NCI-H2196 (cell line): Measurements from ENCODE around the gene GTF3C5.
A peak's percentile ranks its signal among the peaks of the same experiment; 100 is the strongest.
"Not testable (repeated sequence)": the region's sequence is repeated elsewhere in the genome, so short reads cannot be mapped to it uniquely, and the experiment has no call there.

ENCODE experiments used
- DNase-seq: peaks from one replicate; lab custom pipeline; 2025; ENCODE audit not compliant: unreplicated experiment; lab: John Stamatoyannopoulos, UW

The GTF3C5 gene

GRCh38 chr9:133087429-133088145 lies 56.8 kb downstream of the GTF3C5 start:
- DNase-seq = no peak

- no peak for DNase-seq
Observed at GRCh38 chr9:133088146-133088750, 57.5 kb downstream of the GTF3C5 start.

GRCh38 chr9:133088756-133089155 lies 58.0 kb downstream of the GTF3C5 start:
- no peak for DNase-seq

GRCh38 chr9:133089271-133089671 lies 58.5 kb downstream of the GTF3C5 start:
- peak; percentile 62 for DNase-seq

- no peak for DNase-seq
Observed at GRCh38 chr9:133090187-133090586, 59.4 kb downstream of the GTF3C5 start.

- DNase-seq = no peak
Observed at GRCh38 chr9:133090752-133091385, 60.1 kb downstream of the GTF3C5 start.

GRCh38 chr9:133094351-133094750 lies 63.6 kb downstream of the GTF3C5 start:
- DNase-seq = not testable (repeated sequence)

GRCh38 chr9:133094842-133095393 lies 64.1 kb downstream of the GTF3C5 start:
- no peak for DNase-seq

- DNase-seq = no peak
Observed at GRCh38 chr9:133098104-133098754, 67.4 kb downstream of the GTF3C5 start.

- DNase-seq = no peak
Observed at GRCh38 chr9:133098871-133099270, 68.1 kb downstream of the GTF3C5 start.

- DNase-seq = no peak
Observed at GRCh38 chr9:133099726-133100505, 69.1 kb downstream of the GTF3C5 start.

GRCh38 chr9:133100506-133101355 lies 69.9 kb downstream of the GTF3C5 start:
- DNase-seq = no peak

- DNase-seq = no peak
Observed at GRCh38 chr9:133101356-133102189, 70.8 kb downstream of the GTF3C5 start.

- no peak for DNase-seq
Observed at GRCh38 chr9:133102190-133103021, 71.6 kb downstream of the GTF3C5 start.

GRCh38 chr9:133103183-133103986 lies 72.6 kb downstream of the GTF3C5 start:
- DNase-seq = peak; percentile 62

- DNase-seq = no peak
Observed at GRCh38 chr9:133103987-133104505, 73.2 kb downstream of the GTF3C5 start.
